HTR-8/SVneo (cell line): Measurements from ENCODE around the gene MTSS2.
A peak's percentile ranks its signal among the peaks of the same experiment; 100 is the strongest.
"Not testable (repeated sequence)": the region's sequence is repeated elsewhere in the genome, so short reads cannot be mapped to it uniquely, and the experiment has no call there.

ENCODE experiments used
- DNase-seq: peaks from one replicate; pipeline ENCODE4 v3.0.0; 2011; ENCODE audit warnings: low spot score, mixed read lengths; ENCODE audit not compliant: insufficient read length
- FAIRE-seq: peaks from 2 replicates; lab custom pipeline; 2011; peaks lifted over from hg19 to GRCh38; lab: Jason Lieb, UNC

The MTSS2 gene

GRCh38 chr16:70659953-70660671 is 25.7 kb downstream of the MTSS2 start:
- DNase-seq, result no peak
- peak; percentile 36 for FAIRE-seq

- no peak for DNase-seq
- FAIRE-seq, result no peak
Observed at GRCh38 chr16:70659546-70659945, 26.3 kb downstream of the MTSS2 start.

DNA sequence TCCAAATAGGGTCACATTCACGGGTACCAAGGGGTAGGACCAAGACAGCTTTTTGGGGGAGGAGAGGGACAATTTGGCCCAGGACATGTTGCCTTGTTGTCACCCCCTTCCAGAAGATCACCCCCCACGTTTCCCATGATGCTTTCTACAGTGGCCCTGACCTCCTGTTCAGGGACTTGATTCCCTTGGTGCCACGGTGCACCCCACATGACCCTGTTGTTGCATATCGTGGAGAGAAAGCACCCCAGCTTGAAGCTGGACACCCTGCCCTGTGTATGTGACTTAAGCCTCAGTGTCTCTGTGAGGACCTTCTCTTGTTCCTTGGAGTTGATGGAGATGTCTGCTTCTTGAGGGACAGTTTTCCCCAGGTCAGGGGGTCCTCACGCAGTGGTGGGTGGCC is 26.9 kb downstream of the MTSS2 start:
- no peak for FAIRE-seq

GRCh38 chr16:70657956-70658355 is 27.9 kb downstream of the MTSS2 start:
- FAIRE-seq (no peak), DNase-seq (no peak)

More for the DNA sequence above, 26.9 kb downstream of the MTSS2 start:
- no peak for DNase-seq

GRCh38 chr16:70656712-70657263 is 29.1 kb downstream of the MTSS2 start:
- DNase-seq (no peak), FAIRE-seq (peak; percentile 9)

GRCh38 chr16:70656065-70656711 is 29.7 kb downstream of the MTSS2 start:
- DNase-seq (no peak), FAIRE-seq (no peak)

DNA sequence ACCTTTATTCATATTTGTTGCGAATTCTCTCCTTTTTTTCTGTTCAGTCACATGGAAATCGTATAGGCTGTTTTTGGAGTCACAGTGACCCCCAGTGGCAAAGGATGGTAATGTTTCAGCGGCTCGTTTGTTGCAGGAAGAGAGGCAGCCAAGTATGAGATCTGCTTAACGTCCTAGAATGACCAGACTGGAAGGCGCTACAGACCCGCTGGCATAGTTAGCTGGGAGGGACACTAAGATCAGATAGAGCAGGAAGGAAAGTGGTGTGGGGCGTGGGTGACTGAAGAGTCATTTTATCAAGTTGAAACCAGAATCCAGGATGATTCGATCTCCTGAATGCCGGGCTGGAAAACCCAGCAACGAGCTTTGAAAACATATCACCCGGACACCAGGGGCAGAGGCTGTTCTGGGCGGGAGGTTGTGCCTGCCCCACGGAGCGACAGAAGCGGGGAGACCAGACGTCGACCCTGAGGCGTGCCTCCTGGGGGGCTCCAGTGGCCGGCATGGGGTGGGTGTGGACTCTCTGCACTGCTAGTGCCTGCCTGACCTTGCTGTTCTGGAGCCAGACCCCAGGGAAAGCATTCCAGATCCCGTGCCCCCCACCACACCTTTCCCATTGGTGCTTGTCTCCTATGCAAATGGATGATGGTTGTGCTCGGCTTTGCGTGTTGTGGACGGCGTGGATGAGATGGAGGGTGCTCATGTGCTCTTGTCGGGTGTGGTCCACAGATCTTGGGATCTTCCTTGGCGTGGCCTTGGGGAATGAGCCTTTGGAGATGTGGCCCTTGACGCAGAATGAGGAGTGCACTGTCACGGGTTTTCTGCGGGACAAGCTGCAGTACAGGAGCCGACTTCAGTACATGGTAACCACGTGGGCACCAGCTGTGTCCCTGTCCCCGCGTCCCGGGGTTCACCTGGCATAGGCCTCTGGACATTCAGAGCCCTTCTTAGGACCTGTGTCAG is 31.8 kb downstream of the MTSS2 start:
- FAIRE-seq, result peak; percentile 91
- DNase-seq, result peak; percentile 74

DNA sequence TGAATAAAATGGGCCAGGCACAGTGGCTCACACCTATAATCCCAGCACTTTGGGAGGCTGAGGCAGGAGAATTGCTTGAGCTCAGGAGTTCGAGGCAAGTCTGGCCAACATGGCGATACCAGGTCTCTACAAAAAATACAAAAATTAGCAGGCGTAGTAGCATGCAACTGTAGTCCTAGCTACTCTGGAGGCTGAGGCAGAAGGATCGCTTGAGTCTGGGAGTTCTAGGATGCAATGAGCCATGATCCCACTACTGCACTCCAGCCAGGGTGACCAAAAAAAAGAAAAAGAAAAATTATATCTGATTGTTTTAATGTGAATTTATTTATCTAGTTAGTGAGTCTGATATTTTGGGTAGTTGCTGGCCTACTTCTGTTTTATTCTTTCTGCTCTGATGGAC is 32.4 kb downstream of the MTSS2 start:
- FAIRE-seq (no peak), DNase-seq (no peak)

DNA sequence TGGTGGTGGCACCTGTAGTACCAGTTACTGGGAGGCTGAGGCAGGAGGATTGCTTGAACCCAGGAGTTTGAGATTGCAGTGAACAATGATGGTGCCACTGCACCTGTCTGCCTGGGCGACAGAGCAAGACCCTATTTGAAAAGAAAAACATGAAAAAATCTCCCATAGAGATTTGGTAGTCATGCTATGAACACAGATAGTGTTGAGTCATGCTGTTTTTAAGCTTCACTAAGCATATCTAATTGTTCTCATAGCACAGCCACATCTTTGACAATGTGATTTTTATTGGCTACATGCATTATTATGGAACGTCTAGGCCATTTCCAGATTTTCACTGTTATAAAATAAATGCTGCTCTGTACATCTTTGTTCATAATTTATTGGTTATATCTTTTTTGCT is 33.5 kb downstream of the MTSS2 start:
- FAIRE-seq (no peak), DNase-seq (no peak)

DNA sequence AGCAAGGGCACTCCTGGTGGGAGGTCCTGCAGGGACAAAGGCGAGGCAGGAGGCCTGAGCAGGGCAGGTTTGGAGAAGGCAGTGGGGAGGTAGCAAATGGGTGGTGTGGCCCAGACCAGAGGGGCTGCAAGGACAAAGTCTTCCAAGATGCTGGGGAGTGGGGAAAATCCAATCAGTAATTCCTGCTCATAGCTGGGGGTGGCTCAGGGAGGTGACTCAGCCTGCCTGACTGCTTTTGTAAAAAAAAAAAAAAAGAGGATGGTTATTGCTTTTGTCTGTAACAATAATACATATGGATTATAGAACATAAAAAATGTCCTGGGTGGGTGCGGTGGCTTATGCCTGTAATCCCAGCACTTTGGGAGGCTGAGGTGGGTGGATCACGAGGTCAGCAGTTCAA is 34.3 kb downstream of the MTSS2 start:
- DNase-seq (no peak), FAIRE-seq (no peak)

DNA sequence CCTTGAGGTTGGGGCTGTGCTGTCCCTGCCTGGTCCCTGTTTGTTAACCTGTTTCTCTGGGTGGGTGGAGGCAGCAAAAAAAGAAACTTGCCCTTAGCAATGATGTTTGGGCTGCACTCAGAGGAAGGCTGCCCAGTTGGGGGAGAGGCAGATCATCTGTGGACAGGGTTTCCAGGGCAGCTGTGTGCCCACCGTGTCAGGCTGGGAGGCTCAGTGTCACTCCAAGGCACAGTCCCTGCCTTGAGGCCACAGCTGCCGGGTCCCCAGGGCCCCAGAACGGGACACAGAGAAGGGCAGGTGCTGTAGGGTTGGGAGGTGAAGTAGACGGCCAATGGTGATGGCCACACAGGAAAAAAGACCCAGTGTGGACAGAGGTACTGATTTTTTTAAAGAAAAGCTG is 35.6 kb downstream of the MTSS2 start:
- no peak for FAIRE-seq
- no peak for DNase-seq

DNA sequence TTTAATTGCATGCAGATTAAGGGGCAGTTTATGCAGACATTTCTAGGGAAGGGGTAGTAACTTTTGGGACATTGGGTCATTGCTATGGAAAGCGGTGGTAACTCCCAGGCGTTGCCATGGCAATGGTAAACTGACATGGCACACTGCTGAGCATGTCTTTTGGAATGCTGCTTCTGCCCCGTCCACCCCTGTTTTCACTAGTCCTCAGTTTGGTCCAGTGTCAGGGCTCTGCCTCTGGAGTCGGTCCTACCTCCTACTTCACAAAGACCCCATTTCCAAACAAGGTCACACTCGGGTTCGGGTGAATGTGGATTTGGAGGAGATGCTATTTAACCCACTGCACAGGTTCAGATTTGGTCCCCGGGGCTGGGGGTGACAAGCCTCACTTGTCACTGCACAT is 36.6 kb downstream of the MTSS2 start:
- FAIRE-seq (no peak), DNase-seq (no peak)

DNA sequence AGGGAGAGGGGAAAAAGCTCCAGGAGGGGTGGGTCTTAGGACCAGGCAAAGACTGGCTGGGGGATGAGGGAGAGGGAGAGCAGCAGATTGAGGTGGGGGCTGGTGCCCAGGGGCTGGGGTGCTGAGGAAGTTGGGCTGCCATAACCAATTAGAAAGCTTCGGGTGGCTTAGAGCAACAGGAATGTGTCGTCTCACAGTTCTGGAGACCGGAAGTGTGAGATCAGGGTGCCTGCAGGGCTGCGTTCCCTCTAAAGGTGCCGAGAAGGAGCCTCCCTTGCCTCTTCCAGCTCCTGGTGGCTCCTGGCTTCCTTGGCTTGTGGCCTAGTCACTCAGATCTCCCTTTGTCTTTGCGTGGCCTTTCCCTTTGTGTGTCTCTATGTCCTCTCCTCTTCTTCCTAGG is 37.2 kb downstream of the MTSS2 start:
- no peak for FAIRE-seq

GRCh38 chr16:70647441-70648359 is 38.2 kb downstream of the MTSS2 start:
- no peak for FAIRE-seq
- DNase-seq, result no peak

More for the DNA sequence above, 37.2 kb downstream of the MTSS2 start:
- DNase-seq, result no peak

GRCh38 chr16:70646260-70647241 is 39.3 kb downstream of the MTSS2 start, which contains the start of gene IL34:
Gene IL34, plus strand, starts transcription at chr16:70646559. Its CDS starts 389 bp downstream, at chr16:70646948.
- DNase-seq, result no peak

GRCh38 chr16:70644763-70645597 is 40.9 kb downstream of the MTSS2 start:
- FAIRE-seq, result peak; percentile 55
- no peak for DNase-seq

More at GRCh38 chr16:70646260-70647241, 39.3 kb downstream of the MTSS2 start, which contains the start of gene IL34:
- no peak for FAIRE-seq

DNA sequence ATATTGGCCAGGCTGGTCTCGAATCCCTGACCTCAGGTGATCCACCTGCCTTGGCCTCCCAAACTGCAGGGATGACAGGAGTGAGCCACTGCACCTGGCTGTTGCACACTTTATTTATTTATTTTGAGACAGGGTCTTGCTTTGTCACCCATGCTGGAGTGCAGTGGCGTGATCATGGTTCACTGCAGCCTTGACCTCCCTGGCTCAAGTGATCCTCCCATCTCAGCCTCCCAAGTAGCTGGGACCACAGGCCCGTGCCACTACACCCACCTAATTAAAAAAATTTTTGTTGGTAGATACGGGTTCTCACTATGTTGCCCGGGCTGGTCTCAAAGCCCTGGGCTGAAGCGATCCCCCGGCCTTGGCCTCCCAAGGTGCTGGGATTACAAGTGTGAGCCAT is 42.6 kb downstream of the MTSS2 start:
- DNase-seq, FAIRE-seq: not testable (repeated sequence)
